Left kidney (tissue), 2 donors: ENCODE measurements around the gene IL1RL1. TPM values are rescaled to one million over a fixed set of nuclear protein-coding genes. Genes with fewer than 3 reads are reported as not detected.

Experiments
- DNase-seq: peaks from one replicate; pipeline ENCODE4 v3.0.0-alpha.2; 2013
- polyA plus RNA-seq: library from polyadenylated mRNA; unstranded; fragments of 120-200 nt; gene quantifications from one replicate; pipeline ENCODE4 v1.2.1, GENCODE V29; 2013; ENCODE audit not compliant: insufficient read length

Gene IL1RL1
- polyA plus RNA-seq, 1 donor = 0.48 TPM

GRCh38 chr2:102335871-102336366 is 24.6 kb downstream of the IL1RL1 start:
- DNase-seq = no peak

- no peak for DNase-seq
Measured at GRCh38 chr2:102336502-102336945, 25.2 kb downstream of the IL1RL1 start.

GRCh38 chr2:102337012-102337411 is 25.6 kb downstream of the IL1RL1 start:
- no peak for DNase-seq

GRCh38 chr2:102337481-102338386 is 26.4 kb downstream of the IL1RL1 start:
- no peak for DNase-seq

- no peak for DNase-seq
Measured at GRCh38 chr2:102340778-102341177, 29.4 kb downstream of the IL1RL1 start.

GRCh38 chr2:102342888-102343287 is 31.5 kb downstream of the IL1RL1 start:
- no peak for DNase-seq

GRCh38 chr2:102344397-102344796 is 33.0 kb downstream of the IL1RL1 start:
- no peak for DNase-seq

- DNase-seq = no peak
Measured at GRCh38 chr2:102345329-102345920, 34.1 kb downstream of the IL1RL1 start.

GRCh38 chr2:102346381-102347130 is 35.2 kb downstream of the IL1RL1 start:
- DNase-seq = no peak

- DNase-seq = no peak
Measured at GRCh38 chr2:102350137-102350793, 38.9 kb downstream of the IL1RL1 start.

GRCh38 chr2:102355526-102356380 is 44.4 kb downstream of the IL1RL1 start, which contains the start of gene IL18R1:
IL18R1 (plus strand) TSS chr2:102355796; CDS start chr2:102362661, 6,865 bp downstream.
- peak; percentile 60 for DNase-seq

GRCh38 chr2:102356381-102356712 is 45.0 kb downstream of the IL1RL1 start:
- DNase-seq = no peak

GRCh38 chr2:102356741-102357140 is 45.4 kb downstream of the IL1RL1 start:
- no peak for DNase-seq

GRCh38 chr2:102357937-102358336 is 46.6 kb downstream of the IL1RL1 start:
- no peak for DNase-seq

- no peak for DNase-seq
Measured at GRCh38 chr2:102358496-102358895, 47.1 kb downstream of the IL1RL1 start.

- DNase-seq = no peak
Measured at GRCh38 chr2:102359527-102359926, 48.2 kb downstream of the IL1RL1 start.

GRCh38 chr2:102361632-102362241 is 50.4 kb downstream of the IL1RL1 start:
- DNase-seq = no peak

GRCh38 chr2:102365763-102366162 is 54.4 kb downstream of the IL1RL1 start:
- no peak for DNase-seq

- DNase-seq = no peak
Measured at GRCh38 chr2:102366406-102367112, 55.2 kb downstream of the IL1RL1 start.
